Measurements from ENCODE around the gene PRKCE. TPM values are rescaled to one million over a fixed set of nuclear protein-coding genes. Genes with fewer than 3 reads are reported as not detected.

PRKCE gene
- total RNA-seq, 1 experiment from 2014 or later = 1.3 TPM

DNA sequence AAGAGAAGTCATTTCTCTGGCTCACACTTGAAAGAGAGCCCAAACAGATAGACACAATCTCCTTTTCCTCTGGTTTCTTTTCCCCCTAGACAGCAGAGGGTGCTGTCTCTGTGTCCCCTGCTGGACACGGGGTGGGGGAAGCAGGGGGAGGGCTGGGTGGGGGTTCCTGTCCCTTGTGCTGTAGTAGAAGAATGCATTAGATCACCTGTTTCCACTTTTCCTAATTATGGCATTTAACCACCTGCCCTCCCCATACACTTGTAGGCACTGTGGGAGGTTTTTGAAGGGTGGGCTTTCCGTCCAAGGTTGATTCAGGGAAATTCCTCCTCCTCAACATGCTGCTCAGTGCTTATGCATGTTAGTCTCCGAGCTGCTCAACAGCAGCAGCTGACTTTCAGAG, 439.5 kb downstream of the PRKCE start:
- Histone ChIP-seq H3K9me3 (ENCODE audit: control insufficient read depth, low read depth, low read length) (no peaks in the 10 kb centered on the region), H3K9ac (ENCODE audit: extremely low read depth, insufficient read length, low read length) (no peak overlapping the region), H3K79me2 (ENCODE audit: insufficient read depth, low read length) (no peaks in the 10 kb centered on the region), H4K20me1 (ENCODE audit: control insufficient read depth, insufficient read depth, insufficient read length) (no peaks in the 10 kb centered on the region), H4K8ac (replicated peaks; ENCODE audit: insufficient read length, low read depth, low read length) (no peak overlapping the region), H3K4me1 (ENCODE audit: insufficient read depth, low read length) (peaks cover 2% of the 10 kb centered on the region; the same call in 1 of the 2 replicates), H2AK5ac (ENCODE audit: insufficient read length, low read length) (no peak overlapping the region), H3K27ac (ENCODE audit: insufficient read length, low read depth, low read length) (no peak overlapping the region), H4K5ac (ENCODE audit: insufficient read length, low read depth, low read length) (no peak overlapping the region), H3K27me3 (ENCODE audit: insufficient read depth, low read length) (no peaks in the 10 kb centered on the region), H2BK5ac (ENCODE audit: insufficient read length, low read length) (no peak overlapping the region), H3K56ac (ENCODE audit: insufficient read length, low read depth, low read length) (no peak overlapping the region), H2BK15ac (ENCODE audit: low read depth, low read length) (no peak overlapping the region), H2BK20ac (ENCODE audit: low read depth, low read length, poor library complexity, severe bottlenecking) (no peak overlapping the region), H3K14ac (ENCODE audit: insufficient read depth, low read length) (no peak overlapping the region), H4K91ac (ENCODE audit: insufficient read length, low read depth, low read length) (no peak overlapping the region), H3K4me2 (ENCODE audit: insufficient read depth, insufficient read length, low read length) (no peak overlapping the region), H3T11ph (ENCODE audit: low read length) (no peak overlapping the region), H2BK120ac (ENCODE audit: low read depth, low read length, poor library complexity, severe bottlenecking) (no peak overlapping the region), H2AFZ (ENCODE audit: low read length) (no peak overlapping the region), H3K23me2 (ENCODE audit: insufficient read length, low read depth, low read length, poor library complexity, severe bottlenecking) (no peaks in the 10 kb centered on the region), H3K79me1 (ENCODE audit: insufficient read depth, low read depth, low read length, poor library complexity, severe bottlenecking) (no peaks in the 10 kb centered on the region), H3K23ac (ENCODE audit: insufficient read length, low read depth, low read length) (no peak overlapping the region), H3K4ac (ENCODE audit: low read depth, low read length) (no peak overlapping the region), H3K18ac (ENCODE audit: insufficient read length, low read depth, low read length) (no peak overlapping the region), H2BK12ac (ENCODE audit: insufficient read length, low read depth, low read length) (no peak overlapping the region)
- Mint-ChIP-seq H3K9me3 (peaks cover 5 to 16% of the 10 kb centered on the region in 2 experiments; a peak in 3 of 5 replicates), H3K27me3 (ENCODE audit: low read depth) (no peaks in the 10 kb centered on the region; the same call in 1 of the 2 replicates), H3K27ac (no peak overlapping the region), H3K4me3 (no peak overlapping the region), H3K4me1 (peaks cover 8 to 10% of the 10 kb centered on the region in 2 experiments), H3K36me3 (ENCODE audit: insufficient read depth in 1 of 3, low read depth in 3 of 3) (peaks cover 0 to 5% (median 1%) of the 10 kb centered on the region in 3 experiments; a peak in 3 of 7 replicates)
- WGBS (ENCODE audit: extremely low coverage, insufficient read length, low lambda C conversion rate) = no CpG with 5 or more reads among the region's 3 CpGs
- peak; percentile 46 for DNase-seq
- TF ChIP-seq, protein P1, sequence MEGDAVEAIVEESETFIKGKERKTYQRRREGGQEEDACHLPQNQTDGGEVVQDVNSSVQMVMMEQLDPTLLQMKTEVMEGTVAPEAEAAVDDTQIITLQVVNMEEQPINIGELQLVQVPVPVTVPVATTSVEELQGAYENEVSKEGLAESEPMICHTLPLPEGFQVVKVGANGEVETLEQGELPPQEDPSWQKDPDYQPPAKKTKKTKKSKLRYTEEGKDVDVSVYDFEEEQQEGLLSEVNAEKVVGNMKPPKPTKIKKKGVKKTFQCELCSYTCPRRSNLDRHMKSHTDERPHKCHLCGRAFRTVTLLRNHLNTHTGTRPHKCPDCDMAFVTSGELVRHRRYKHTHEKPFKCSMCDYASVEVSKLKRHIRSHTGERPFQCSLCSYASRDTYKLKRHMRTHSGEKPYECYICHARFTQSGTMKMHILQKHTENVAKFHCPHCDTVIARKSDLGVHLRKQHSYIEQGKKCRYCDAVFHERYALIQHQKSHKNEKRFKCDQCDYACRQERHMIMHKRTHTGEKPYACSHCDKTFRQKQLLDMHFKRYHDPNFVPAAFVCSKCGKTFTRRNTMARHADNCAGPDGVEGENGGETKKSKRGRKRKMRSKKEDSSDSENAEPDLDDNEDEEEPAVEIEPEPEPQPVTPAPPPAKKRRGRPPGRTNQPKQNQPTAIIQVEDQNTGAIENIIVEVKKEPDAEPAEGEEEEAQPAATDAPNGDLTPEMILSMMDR (conservative IDR thresholded peaks at IDR 0.05) = peak; percentile 59; the same call in 2 of the 3 replicates
